Fibroblast of lung (primary cell): ENCODE measurements around the gene MPC1L.

Source experiments
- CTCF ChIP-seq, 2 donors: IDR thresholded peaks in 1 of 2; conservative IDR thresholded peaks in 1 of 2; 1 replicate in 1 of 2; 2 replicates in 1 of 2; pipeline ENCODE4 v1.5.1; 2011 to 2012; ENCODE audit warnings: low read length in 2 of 2, control low read depth in 1 of 2, inconsistent platforms in 1 of 2, low read depth in 1 of 2, mild to moderate bottlenecking in 1 of 2
- EZH2 ChIP-seq: IDR thresholded peaks from 2 replicates; pipeline ENCODE4 v1.5.1; 2012; ENCODE audit warnings: low read length, control low read depth, mild to moderate bottlenecking; ENCODE audit errors: missing control alignments

- TF ChIP-seq EZH2 (no peak), CTCF (conservative IDR thresholded peaks at IDR 0.05 in 1 of 2, IDR thresholded peaks at IDR 0.05 in 1 of 2; ENCODE audit: low read depth in 1 of 2, low read length in 2 of 2) (no peak)
Observed at GRCh38 chrX:40646489-40647306, 23.5 kb downstream of the MPC1L start.
